Activated naive CD8-positive, alpha-beta T cell treated with anti-CD3 and anti-CD28 coated beads, Interleukin-2, amount 50 U/mL, for 16 hours (primary cell): Measurements from ENCODE around the gene DENND4B.
"Not testable (repeated sequence)": the region's sequence is repeated elsewhere in the genome, so short reads cannot be mapped to it uniquely, and the experiment has no call there.

Experiments used
- DNase-seq: peaks from one replicate; pipeline ENCODE4 v3.0.0-alpha.2; 2020; ENCODE audit warnings: low read depth, low spot score

Gene DENND4B, protein sequence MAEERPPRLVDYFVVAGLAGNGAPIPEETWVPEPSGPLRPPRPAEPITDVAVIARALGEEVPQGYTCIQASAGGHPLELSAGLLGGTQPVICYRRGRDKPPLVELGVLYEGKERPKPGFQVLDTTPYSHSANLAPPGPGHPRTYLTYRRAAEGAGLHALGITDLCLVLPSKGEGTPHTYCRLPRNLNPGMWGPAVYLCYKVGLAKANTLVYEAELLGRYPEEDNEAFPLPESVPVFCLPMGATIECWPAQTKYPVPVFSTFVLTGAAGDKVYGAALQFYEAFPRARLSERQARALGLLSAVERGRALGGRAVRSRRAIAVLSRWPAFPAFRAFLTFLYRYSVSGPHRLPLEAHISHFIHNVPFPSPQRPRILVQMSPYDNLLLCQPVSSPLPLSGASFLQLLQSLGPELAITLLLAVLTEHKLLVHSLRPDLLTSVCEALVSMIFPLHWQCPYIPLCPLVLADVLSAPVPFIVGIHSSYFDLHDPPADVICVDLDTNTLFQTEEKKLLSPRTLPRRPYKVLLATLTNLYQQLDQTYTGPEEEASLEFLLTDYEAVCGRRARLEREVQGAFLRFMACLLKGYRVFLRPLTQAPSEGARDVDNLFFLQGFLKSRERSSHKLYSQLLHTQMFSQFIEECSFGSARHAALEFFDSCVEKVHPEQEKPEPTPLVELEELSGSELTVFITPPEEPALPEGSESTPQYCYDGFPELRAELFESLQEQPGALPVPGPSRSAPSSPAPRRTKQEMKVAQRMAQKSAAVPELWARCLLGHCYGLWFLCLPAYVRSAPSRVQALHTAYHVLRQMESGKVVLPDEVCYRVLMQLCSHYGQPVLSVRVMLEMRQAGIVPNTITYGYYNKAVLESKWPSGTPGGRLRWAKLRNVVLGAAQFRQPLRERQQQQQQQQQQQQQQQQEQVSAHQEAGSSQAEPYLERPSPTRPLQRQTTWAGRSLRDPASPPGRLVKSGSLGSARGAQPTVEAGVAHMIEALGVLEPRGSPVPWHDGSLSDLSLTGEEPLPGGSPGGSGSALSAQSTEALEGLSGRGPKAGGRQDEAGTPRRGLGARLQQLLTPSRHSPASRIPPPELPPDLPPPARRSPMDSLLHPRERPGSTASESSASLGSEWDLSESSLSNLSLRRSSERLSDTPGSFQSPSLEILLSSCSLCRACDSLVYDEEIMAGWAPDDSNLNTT (N-terminal part only)

DNA sequence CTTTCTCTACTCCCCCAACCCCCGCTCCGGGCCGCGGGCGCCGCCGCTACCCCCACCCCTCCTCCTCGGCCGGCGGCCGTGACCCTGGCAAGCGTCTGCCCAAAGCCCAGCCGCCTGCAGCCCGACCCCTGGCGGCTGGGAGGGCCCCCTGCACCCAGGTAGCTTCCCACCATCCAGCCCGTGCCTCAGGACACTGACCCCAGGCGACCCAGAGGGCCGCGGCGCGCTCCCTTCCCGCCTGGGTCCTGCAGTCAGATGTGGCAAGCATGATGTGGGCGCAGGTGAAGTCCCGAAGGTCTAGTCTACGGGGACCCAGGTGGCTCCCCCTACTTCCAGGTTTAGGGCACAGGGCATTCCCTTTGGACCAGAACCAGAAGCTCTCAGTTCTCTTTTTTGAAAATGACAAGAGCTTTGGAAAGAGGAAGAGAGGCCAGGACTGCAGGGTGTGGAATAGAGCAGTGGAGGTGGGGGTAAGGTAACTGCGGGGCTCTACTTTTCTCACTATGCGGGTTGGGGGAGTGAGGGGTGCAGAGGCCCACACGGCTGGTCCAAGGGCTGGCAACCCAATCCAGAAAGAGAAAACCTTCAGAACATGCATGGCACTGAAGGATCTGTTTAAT, at the start of gene DENND4B:
Gene DENND4B (minus strand): TSS at position 97 of the 620 bp plus-strand sequence. CDS start 2,344 bp downstream, outside the sequence.
- DNase-seq: peak; percentile 56

DNA sequence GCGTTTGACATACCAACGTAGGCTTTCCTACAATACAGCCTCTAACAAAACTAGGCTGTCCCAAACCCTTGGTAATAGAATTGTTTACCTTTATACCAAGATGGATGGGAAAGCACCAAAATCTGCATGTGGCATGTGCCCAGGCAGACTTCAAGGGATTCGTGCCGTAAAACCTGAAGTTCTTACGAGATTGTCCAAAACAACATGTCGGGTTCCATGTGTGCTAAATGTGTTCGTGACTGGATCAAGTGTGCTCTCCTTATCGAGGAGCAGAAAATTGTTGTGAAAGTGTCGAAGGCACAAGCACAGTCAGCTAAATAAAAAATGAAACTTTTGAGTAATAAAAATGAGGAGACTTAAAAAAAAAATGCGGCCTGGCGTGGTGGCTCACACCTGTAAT, 49.1 kb upstream of the DENND4B start:
- no peak for DNase-seq

DNA sequence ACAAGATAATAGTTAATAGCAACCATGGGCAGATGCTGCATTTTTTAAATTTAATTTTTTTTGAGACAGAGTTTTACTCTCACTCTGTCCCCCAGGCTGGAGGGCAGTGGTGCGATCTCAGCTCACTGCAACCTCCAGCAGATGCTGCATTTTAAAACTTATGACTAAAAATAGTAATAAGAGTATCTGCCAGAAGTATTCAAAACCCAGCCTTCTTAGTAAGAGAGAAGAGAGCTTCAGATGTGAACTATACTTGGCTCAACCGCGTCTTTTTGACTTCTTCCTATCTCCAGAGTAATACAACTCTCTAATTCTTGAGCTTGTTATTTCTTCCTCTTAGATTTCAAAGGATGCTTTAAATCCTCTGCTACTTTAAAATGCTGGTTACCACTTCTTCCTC, 48.7 kb upstream of the DENND4B start:
- no peak for DNase-seq

DNA sequence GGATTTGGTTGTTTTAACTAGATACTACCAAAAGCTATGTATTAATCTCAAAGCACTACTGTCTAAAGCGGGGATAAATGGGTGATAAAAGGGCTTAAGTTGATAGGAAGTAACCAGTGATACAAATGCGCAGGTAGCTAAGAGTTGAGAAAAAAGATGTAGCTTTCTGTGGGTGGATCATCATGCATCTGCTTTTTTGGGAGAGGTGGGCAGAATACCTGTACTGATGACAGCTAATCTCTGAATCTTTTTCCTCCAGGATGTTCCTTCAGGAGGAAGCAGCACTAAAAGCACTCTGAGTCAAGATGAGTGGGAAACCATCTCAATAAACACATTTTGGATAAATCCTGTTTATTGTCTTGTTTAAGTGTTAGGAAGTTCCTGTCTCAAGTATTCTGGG, 45.3 kb upstream of the DENND4B start:
- DNase-seq: no peak

DNA sequence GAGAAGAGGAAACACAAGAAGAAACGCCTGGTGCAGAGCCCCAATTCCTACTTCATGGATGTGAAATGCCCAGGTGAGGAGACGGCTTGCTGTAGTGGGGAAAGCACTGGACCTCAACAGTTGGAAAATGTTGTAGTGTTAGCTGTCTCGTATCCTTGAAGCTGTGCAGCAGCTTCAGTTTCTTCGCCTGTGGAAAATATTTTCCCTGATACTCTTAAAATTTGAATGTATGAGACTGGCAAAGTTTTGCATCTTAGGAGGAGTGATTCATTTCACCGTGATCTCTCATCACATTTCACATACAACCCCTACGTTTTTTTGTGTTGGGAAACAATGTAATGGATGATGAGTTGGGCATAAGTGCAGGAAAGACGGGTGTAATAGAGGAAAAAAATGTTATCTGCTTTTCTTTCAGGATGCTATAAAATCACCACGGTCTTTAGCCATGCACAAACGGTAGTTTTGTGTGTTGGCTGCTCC, 44.7 kb upstream of the DENND4B start:
- no peak for DNase-seq

DNA sequence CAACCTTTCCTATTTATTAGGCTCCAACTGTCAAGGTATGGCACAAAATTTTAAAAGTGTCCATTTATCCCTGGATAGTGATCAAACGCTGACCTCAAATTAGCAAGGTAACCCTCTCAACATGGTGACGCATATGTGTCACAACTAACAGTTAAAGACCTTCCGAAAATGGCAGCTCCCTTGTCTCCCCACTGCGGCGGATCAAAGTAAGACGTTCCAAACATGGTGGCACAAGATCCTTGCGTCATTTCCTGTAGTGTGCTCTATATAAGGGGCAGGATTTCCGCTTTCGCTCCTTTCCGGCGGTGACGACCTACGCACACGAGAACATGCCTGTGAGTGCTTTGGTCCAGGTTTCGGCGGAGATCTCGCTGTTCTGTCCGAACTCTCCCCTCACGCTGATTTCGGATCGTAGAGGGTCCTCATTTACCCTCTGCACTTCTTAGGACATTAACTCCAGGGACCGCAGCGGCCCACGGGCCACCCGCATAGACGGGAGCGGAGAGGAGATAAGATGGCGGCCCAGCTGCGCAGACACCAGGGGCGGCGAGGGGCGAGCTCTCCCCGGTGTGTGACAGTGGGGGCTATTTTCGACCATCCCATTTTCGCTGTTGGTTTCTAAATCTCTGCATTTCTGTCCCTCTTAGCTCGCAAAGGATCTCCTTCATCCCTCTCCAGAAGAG, 44.1 kb upstream of the DENND4B start, which contains the start of gene RPS27:
Gene RPS27 (plus strand): TSS at position 295 of the 683 bp plus-strand sequence. CDS start 35 bp downstream, at position 330.
- DNase-seq: peak; percentile 68

DNA sequence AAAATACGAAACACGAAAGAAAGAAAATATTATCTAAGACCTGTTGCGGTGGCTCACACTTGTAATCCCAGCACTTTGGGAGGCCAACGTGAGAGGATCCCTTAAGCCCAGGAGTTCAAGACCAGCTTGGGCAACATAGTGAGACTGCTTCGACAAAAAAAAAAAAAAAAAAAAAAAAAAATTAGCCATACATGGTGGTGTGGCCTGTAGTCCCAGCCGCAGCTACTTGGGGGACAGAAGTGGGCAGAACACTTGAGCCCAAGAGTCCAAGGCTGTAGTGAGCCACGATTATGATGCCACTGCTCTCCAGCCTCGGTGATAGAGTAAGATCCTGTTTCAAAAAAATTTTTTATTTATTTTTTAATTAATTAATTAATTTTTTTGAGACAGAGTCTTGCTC, 41.1 kb upstream of the DENND4B start:
- DNase-seq: no peak

DNA sequence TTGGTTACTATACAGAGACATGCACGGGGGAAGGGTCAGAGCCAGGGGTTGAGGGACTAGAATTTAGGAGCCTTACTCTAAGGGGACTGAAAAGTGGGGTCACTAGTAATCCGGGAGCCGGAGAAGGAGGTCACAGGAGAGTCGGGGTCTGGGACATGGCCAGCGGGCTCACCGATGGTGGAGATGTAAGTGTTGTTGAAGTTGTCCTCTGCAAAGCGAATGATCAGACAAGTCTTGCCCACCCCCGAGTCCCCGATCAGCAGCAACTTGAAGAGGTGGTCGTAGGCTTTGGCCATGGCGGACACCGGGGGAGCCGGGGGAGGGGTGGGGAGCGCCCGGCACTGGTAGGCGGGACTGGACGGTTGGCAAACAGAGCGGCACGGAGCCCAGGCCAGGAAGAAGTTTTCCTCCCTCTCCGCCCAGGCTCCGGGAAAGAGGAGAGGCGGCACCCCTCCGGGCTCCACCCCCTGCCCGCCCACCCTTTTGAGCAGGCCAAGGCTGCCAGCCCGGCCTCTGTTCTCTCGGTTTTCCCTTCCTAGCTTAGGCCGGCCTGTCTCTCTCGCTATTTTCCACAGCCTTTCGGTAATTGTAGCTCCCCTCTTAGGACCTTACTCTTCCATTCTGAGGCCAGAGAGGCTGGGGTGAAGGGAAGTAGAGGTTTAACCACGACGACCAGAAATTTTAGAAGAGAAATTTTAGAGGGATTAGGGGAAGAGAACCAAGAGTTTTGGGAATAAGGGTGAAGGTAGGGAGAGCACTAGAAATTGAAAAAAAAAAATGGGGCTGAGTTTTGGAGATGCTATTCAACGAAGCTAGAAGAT, 39.6 kb upstream of the DENND4B start, which contains the start of gene RAB13:
Gene RAB13 (minus strand): TSS at position 399 of the 821 bp plus-strand sequence. CDS start 103 bp downstream, at position 296.
- DNase-seq: no peak

DNA sequence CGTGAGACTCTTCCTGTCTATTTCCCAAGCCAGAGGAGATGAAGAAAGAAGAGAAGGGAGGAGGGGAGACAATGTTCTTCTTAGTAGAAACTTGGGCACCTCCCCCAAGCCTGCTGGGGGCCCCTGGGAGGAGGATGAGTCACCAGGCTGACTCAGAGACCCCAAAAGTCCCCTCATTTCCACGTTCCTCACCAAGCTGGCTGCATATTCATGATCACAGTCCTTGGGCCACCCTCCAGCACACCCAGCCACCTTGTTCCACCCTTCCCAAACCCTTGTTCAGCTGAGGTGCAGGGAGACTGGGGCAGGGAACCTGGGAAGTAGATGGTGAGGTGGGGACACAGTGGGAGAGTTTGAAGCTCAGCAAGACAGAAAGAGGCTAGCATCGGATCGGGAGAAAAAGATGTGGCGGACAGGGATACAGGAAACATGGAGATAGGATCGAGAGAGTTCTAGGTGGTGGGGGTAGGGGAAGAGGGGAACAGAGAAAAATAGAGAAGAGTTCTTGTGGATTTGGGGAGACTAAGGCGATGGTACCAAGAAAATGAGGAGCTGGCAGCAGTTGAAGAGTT, 38.9 kb upstream of the DENND4B start:
- DNase-seq: peak; percentile 48

DNA sequence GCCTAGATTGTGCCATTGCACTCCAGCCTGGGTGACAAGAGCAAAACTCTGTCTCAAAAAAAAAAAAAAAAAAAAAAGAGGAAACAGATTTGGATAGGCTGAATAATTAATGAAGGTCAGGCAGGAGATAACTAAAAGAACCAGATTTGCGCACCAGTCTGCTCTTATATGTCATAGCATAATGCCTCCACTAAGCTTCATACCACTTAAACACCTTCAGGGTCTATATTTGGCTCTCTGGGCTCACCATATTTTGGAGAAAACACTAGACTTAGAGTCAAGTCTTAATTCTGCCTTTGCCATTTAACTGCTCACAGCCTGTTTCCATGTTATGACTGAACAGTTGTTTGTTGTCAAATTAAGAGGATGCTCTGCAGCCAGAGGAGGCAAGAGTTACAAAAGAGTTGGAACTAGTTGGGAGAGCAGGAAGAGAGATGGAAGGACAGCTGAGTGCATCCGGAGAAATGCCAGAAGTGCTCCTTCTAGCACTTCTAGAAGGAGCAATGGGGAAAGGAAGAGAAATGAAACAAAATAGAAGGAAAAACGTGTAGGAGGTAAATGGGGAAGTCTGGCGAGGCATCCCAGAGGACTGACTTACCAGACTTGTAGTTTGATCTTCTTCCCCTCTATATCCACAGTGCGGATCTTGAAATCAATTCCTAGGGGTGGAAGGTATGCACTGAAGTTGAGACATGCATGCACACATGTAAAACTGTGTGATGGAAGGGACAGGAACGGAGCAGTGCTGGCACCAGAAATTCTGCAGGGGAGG, 37.8 kb upstream of the DENND4B start:
- DNase-seq: no peak

DNA sequence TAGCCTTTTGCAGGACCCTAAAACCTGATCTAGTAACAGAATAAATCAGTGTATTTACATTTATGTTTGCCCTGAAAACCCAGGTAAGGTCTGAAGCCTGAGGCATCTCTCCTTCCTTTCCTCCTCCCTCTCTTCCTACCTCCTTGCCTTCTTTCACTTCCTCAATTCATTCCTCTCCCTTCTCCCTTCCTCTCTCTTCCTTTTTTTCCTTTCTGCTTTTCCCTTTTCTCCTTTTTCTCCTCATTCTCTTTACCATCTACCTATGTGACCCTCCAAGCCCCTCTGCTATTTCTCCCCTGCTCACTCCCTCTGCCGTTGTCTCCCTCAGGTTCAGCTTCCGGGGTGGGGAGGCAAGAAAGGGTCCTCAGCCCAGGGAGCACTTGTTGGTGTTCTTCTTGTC, 35.2 kb upstream of the DENND4B start:
- DNase-seq: not testable (repeated sequence)

DNA sequence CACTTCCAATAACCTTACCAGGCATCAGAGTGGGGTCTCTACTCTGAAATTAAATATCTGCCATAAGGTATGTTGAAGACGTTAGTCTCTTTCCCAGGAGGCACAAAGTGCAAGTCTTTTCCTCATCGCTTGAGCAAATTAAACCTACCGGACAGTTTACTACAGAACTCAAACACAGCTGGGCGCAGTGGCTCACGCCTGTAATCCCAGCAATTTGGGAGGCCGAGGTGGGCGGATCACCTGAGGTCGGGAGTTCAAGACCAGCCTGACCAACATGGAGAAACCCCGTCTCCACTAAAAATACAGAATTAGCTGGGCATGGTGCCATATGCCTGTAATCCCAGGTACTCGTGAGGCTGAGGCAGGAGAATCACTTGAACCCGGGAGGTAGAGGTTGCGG, 32.6 kb upstream of the DENND4B start:
- DNase-seq: not testable (repeated sequence)

DNA sequence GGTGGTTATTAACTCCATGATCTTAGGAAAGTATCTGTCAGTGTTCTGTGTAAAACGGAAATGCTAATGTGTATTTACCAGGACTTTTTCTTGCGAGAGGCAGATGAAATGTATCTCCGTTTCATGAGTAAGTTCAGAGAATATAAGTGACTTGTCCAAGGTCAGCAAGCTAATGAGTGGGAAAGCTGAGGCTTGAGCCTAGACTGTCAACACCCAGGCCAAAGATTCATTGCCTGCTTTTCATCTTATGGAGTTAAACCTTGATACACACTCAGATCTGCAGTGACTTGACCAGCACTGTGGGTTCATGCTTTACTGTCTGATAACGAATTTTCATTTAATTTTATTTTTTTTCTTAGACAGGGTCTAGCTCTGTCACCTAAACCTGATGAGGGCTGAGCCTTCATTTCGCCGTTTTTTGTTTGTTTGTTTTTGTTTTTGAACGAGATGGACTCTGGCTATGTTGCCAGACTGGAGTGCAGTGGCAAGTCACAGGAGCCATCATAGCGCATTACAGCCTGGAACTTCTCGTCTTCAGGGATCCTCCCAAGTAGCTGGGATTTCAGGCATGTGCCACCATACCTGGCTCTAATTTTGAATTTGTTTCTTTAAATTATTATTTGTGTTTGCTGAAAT, 31.9 kb upstream of the DENND4B start:
- DNase-seq: no peak

DNA sequence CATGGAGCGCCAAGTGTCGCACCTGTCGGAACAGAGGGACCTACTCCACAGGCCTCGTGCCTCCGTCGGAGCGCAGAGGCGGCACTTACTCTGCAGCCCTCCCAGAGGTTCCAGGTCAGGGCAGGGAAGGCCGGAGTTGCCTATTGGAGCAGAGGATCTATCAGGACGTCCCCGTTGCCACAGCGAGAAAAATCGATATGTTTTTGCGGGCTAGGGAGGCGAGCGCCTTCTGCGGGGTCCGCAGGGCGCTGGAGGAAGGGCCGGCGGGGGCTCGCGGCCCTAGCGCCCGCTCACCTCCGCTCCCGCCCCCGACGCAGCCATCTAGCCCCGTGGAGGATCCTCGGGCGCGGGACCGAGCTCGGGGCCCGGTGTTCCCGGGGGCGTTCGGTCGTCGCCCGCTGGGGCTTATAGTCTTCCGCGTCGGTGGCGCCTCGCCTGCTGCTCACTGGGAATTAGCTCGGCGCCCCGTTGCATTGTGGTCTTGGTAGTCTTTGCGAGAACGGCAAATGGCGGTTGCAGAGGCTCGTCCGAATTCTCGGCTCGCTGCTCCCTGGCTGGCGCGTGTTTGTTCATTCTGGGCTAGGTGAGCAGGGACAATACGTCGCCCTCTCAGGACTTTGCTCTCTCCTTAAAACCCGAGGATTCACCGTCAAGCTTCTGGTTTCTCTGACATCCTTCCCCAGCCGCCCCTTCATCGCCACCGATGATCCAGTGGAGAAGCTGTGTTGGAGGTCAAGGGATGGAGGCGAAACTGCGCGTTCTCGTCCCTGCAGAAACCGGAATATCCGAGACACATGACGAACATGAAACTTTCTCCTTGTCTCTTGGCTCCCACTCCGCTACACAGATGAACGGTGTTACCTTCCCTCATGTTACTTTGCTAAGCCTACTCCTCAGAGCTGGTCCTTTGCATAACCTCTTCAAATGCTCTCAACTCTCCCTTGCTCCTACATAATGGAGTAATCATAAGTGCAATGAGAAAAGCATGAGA, 31.0 kb upstream of the DENND4B start, which contains the start of gene JTB:
Gene JTB (minus strand): TSS at position 425 of the 991 bp plus-strand sequence. CDS start 422 bp downstream, at position 3.
- DNase-seq: peak; percentile 75

DNA sequence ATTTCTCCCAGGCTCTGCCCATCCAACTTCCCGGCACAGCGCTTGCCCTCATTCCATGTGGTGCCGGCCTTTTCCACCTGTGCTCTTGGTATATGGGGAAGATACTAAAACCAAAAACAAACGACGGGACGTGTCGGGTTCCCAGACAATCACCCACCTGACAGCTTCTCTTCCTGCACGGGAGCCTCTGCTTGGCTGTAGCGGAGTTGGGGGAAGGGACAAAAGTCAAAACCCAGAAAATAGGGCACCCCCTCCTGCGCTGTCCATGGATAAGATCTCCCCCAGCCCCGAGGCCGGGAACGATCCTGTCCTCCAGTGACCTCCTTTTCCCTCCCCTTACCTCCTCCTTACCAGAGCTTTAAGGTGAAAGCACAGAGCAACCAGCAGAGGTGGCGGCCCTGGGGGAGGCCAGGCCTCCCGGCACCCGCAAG, 30.3 kb upstream of the DENND4B start:
- DNase-seq: no peak

DNA sequence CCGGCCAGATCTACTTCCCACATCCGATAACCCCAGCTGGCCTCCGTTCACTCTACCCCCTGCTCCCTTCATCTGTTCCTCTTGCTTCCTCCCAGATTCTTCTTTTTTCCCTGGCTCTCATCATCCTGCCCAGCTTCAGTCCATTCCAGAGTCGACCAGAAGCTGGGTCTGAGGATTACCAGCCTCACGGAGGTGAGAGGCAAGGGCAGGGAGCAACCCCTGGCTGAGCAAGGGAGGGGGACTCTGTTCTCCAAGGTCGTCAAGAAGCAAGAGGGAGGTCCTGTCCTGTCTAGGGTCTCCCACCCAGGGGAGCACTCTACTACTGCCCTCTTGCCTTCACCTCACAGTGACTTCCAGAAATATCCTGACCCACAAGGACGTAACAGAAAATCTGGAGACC, 27.0 kb upstream of the DENND4B start:
- DNase-seq: no peak

DNA sequence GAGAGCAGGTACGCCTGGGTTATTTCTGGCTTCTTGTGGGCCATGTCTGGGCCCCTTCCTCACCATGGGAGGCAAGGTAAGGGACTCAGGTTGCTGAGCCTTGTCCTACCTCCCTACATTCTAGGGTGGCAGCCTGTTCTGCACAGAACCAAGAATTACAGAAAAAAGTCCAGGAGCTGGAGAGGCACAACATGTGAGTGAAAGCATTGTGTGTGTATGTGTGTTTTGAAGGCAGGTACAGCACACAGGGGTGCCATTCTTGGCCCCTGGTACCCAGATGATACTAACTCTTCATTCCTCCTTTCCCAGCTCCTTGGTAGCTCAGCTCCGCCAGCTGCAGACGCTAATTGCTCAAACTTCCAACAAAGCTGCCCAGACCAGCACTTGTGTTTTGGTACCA, 26.6 kb upstream of the DENND4B start:
- DNase-seq: no peak
